KOPT-K1 (cell line): ENCODE results near the gene CPNE9.

Experiments used
- H3K27ac ChIP-seq: fragments of 200-600 bp; sonication (generic); 2 replicates; pipeline ENCODE4 v1.5.1; 2016; ENCODE audit warnings: antibody characterized with exemption, mild to moderate bottlenecking, low read depth, low read length; ENCODE audit not compliant: poor library complexity, severe bottlenecking
- H3K36me3 ChIP-seq: fragments of 200-600 bp; sonication (generic); 2 replicates; pipeline ENCODE4 v1.5.1; 2017; ENCODE audit warnings: antibody characterized with exemption, mild to moderate bottlenecking, low read length, moderate library complexity; ENCODE audit not compliant: insufficient read depth
- H3K9me3 ChIP-seq: fragments of 200-600 bp; sonication (generic); 2 replicates; pipeline ENCODE4 v1.5.1; 2017; ENCODE audit warnings: antibody characterized with exemption, low read length, mild to moderate bottlenecking; ENCODE audit not compliant: insufficient read depth, poor library complexity, severe bottlenecking

Gene CPNE9

GRCh38 chr3:9697892-9698291, 5.7 kb upstream of the CPNE9 start:
- Histone ChIP-seq H3K36me3 (peaks cover 90% of the 10 kb centered on the region), H3K9me3 (no peaks in the 10 kb centered on the region), H3K27ac (no peak overlapping the region)

GRCh38 chr3:9698293-9698692, 5.3 kb upstream of the CPNE9 start:
- peaks cover 90% of the 10 kb centered on the region; the same call in 1 of the 2 replicates for H3K36me3 ChIP-seq
- H3K9me3 ChIP-seq, result no peaks in the 10 kb centered on the region
- H3K27ac ChIP-seq, result no peak overlapping the region

DNA sequence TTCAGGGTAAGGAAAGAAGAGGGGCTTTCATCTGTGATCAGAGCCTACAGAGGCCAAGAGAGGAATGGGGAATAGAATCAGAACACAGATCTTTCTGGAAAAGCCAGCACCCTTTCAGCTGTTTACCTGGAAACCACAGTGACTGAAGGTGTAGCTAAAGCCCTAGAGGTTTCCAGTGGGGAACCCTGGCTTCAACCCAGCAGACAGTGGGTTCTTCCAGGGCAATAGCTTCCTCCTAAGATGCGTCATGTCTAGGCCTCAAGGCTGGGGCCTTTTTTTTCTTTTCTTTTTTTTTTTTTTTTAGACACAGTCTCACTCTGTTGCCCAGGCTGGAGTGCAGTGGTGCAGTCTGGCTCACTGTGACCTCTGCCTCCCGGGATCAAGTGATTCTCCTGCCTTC, 3.1 kb upstream of the CPNE9 start:
- peaks cover 68% of the 10 kb centered on the region; the same call in 1 of the 2 replicates for H3K36me3 ChIP-seq
- no peak overlapping the region for H3K27ac ChIP-seq

GRCh38 chr3:9701006-9701405, 2.6 kb upstream of the CPNE9 start:
- Histone ChIP-seq H3K9me3 (no peaks in the 10 kb centered on the region), H3K36me3 (peaks cover 64% of the 10 kb centered on the region; the same call in 1 of the 2 replicates), H3K27ac (no peak overlapping the region)

More for the DNA sequence above, 3.1 kb upstream of the CPNE9 start:
- no peaks in the 10 kb centered on the region for H3K9me3 ChIP-seq

GRCh38 chr3:9701711-9702110, 1.9 kb upstream of the CPNE9 start:
- Histone ChIP-seq H3K27ac (no peak overlapping the region), H3K36me3 (peaks cover 58% of the 10 kb centered on the region; the same call in 1 of the 2 replicates), H3K9me3 (no peaks in the 10 kb centered on the region)

DNA sequence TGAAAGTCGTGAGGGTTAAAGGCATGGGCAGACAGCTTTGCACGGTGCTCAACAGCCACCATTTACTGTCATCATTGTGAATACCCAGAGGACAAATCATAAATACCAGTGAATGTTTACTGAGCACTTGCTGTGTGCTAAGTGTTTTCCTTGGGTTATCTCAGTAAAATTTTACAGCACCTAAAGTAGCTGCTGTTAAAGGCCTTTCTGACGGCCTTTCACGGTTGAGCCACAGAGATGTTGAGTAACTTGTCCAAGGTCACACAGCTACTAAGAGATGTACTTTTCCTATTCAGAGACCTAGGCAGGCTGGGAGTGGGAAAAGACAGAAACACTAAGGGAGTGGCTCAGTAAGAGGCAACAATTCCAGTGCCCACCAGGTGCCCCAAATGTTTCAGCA, 393 bp upstream of the CPNE9 start:
- Histone ChIP-seq H3K9me3 (no peaks in the 10 kb centered on the region), H3K27ac (no peak overlapping the region), H3K36me3 (peaks cover 46% of the 10 kb centered on the region; the same call in 1 of the 2 replicates)

DNA sequence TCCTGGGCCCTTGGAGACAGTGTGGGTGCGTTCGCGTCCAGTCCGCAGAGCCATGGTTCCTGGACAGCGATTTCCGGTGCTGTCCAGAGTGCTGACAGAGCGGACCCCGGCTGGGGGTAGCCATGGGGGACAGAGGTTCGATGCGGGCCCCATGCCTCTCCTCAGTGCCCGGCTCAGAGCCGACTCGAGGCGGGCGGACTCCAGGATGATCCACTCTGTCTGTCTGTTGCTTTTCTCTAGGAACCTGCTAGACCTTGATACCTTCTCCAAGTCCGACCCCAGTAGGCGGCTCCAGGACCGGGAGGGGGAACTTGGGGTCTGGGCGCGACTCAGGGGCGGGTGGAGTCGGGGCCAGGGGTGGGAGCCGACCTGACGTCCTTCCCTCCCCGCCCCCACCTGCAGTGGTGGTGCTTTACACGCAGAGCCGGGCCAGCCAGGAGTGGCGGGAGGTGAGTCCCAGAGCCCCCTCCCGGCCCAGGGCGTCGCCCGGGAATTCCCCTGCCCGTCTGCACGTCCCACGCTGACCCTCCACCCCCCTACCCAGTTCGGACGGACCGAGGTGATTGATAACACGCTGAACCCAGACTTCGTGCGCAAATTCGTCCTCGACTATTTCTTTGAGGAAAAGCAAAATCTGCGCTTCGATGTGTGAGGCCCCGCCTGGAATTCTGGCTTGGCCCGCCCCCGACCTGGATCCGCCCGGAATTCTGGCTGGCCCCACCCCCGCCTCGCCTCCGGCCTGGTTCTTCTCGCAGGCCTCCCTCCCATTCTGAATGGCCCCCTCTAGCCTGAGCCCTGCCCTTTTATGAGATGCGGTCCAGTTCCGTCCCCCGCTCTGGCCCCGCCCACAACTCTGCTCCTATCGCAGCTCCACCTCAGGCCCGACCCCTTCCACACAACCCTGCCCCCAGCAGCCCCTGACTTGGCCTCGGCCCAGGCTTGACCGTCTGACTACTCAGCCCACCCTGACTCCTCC, 1.0 kb downstream of the CPNE9 start:
- Histone ChIP-seq H3K27ac (no peak overlapping the region), H3K9me3 (no peaks in the 10 kb centered on the region), H3K36me3 (peaks cover 34% of the 10 kb centered on the region; the same call in 1 of the 2 replicates)

DNA sequence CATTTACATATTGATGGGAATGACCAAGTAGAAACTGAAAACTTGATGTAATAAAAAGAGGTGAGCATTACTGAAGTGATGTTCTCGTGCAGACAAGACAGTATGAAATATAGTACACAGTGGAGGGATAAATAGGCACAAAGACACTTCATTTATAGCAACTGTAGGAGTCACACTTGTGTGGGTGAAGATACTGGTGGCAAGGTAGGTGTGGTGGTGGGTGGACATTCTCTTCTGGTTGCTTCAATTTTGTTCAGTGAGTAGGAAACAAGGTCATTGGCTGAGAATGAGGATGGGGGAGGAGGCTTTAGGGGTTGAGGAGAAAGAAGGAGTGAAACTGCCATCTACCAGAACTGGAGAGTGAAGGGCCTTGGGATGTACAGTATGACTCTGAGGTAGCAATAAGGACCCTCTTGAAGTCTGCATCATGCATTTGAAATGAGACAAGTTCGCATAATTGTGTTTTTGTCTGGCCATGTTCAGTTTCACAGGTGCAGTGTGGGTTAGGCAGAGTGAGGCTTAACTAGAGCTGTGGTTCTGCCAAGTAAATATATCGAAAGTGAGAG, 6.6 kb downstream of the CPNE9 start:
- Histone ChIP-seq H3K9me3 (no peaks in the 10 kb centered on the region), H3K27ac (no peak overlapping the region), H3K36me3 (no peaks in the 10 kb centered on the region)

DNA sequence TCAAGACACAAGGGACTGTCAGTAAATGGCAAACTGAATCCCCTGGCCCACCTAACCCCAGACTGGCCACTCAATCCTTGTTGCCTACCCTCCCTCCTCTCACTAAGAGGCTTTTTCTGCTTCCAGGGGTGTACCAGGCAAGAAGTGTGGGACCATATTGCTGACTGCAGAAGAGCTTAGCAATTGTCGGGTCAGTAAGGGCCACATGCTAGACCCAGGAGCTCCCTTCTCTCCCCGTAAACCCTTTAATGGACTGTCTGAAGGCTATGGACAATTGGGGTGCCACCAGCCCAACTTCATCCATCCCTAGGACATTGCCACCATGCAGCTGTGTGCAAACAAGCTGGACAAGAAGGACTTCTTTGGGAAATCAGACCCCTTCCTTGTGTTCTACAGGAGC, 8.8 kb downstream of the CPNE9 start:
- Histone ChIP-seq H3K27ac (no peak overlapping the region), H3K36me3 (no peaks in the 10 kb centered on the region), H3K9me3 (no peaks in the 10 kb centered on the region)

DNA sequence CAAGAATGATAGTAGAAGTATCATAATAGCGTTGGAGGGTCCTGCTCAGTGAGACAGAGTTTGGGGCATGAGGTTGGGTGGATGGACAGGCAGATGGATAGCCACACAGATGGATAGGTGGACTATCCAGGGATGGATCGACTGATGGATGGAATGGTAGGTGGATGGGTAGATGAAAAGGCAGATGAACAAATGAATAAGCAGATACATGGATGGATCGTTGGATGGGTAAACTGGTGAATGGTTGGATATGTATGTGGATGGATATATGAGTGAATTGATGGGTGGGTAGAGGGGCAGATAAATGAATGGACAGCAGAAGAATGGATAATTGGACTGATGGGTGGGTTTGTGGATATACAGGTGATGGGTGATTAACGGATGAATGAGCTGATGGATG, 9.5 kb downstream of the CPNE9 start:
- H3K9me3 ChIP-seq, result no peaks in the 10 kb centered on the region
- H3K27ac ChIP-seq, result no peak overlapping the region
- no peaks in the 10 kb centered on the region for H3K36me3 ChIP-seq

GRCh38 chr3:9715136-9715535, 11.5 kb downstream of the CPNE9 start:
- no peak overlapping the region for H3K27ac ChIP-seq
- H3K36me3 ChIP-seq, result no peaks in the 10 kb centered on the region

GRCh38 chr3:9715764-9716437, 12.3 kb downstream of the CPNE9 start:
- Histone ChIP-seq H3K36me3 (no peaks in the 10 kb centered on the region), H3K9me3 (no peaks in the 10 kb centered on the region), H3K27ac (no peak overlapping the region)

More at GRCh38 chr3:9715136-9715535, 11.5 kb downstream of the CPNE9 start:
- H3K9me3 ChIP-seq, result no peaks in the 10 kb centered on the region

DNA sequence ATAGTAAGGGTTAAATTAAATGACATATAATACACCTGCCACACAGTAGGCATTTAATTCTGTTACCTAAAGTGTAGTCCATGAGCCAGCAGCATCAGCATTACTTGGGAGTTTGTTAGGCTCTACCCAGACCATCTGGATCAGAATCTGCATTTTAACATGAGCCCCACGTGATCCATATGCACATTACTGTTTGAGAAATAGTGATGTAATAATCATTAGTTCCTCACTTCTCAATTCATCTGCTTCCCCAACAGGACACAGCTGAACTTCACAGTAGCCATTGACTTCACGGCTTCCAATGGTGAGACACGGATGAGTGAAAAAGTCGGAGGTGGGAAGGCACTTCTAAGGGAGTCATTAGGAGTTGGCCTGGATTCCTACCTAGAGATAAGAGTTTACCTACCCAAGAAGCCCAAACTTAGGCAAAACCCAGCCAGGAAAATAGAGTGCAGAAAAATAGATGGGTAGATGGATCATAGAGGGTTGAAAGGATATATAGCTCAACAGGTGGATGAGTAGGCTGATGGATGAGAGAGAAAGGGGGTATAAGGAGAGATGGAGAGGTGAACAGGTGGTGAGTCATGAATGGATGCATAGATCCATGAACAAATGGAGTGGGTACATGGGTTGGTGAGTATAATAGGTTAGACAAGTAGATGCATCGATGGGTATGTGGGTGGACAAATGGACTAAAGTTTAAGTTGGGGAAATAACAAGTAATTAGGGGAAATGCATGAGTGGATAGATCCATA, 13.3 kb downstream of the CPNE9 start:
- Histone ChIP-seq H3K27ac (no peak overlapping the region), H3K36me3 (no peaks in the 10 kb centered on the region), H3K9me3 (no peaks in the 10 kb centered on the region)

DNA sequence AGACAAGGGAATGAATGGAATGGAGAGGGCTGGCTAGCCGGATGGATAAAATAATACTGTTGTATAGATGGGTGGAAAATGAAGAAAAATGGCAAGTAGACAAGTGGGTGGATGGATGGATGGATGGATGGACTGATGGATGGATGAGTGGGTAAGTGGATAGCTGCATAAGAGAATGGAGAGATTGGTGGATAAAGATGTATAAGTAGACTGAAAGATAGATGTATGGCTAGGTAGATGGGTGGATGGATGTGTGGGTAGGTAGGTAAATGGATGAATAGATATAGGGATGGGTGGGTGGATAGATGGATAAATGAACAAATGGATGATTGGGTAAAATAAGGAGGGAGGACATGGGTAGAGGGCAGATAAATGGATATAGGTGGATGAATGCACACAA, 13.9 kb downstream of the CPNE9 start:
- H3K9me3 ChIP-seq, result no peaks in the 10 kb centered on the region
- no peaks in the 10 kb centered on the region for H3K36me3 ChIP-seq

More for the DNA sequence above, 13.9 kb downstream of the CPNE9 start:
- H3K27ac ChIP-seq, result no peak overlapping the region
